HepG2 (cell line): ENCODE data around the gene CAPG. TPM values are rescaled to one million over a fixed set of nuclear protein-coding genes. Genes with fewer than 3 reads are reported as not detected.

Experiments used
- ATAC-seq: fragments of 200-7000 bp; cut with Tn5 transposase; 3 replicates; pipeline ENCODE4 v1.9.1; 2020; ENCODE audit warnings: mild to moderate bottlenecking, moderate library complexity
- BruUV-seq: library from RNA; stranded (reverse); fragments of 400-500 nt; replicated peaks from 2 replicates; lab custom pipeline; 2021; lab: Mats Ljungman, UMichigan
- CTCF ChIA-PET: fragments of 300-600 bp; formaldehyde crosslinking; extraction: SDS; loops from one replicate; lab custom pipeline; 2021; ENCODE audit warnings: low total read pairs, inconsistent platforms, low intra/inter-chr PET ratio; lab: Yijun Ruan, JAX
- POLR2A ChIA-PET: fragments of 350-600 bp; sonication (Branson Sonifier 250); formaldehyde crosslinking; loops from one replicate; lab custom pipeline; 2020; ENCODE audit warnings: antibody characterized with exemption, inconsistent platforms; lab: Yijun Ruan, JAX
- DNase-seq: peaks from one replicate; pipeline ENCODE4 v3.0.0-alpha.2; 2015; ENCODE audit warnings: low spot score
- FAIRE-seq: peaks from 3 replicates; lab custom pipeline; 2011; peaks lifted over from hg19 to GRCh38; lab: Jason Lieb, UNC
- H2AFZ ChIP-seq: one replicate; pipeline ENCODE4 v1.6.1; 2011; ENCODE audit warnings: low read length, inconsistent platforms
- H3K27ac ChIP-seq: fragments of 300-600 bp; 3 replicates; pipeline ENCODE4 v1.8.0; 2011; ENCODE audit warnings: mixed run types, mild to moderate bottlenecking, mixed read lengths, low read length, inconsistent platforms; ENCODE audit not compliant: insufficient read depth; ENCODE audit errors: extremely low read length
- H3K27me3 ChIP-seq, 2 experiments: fragments of 200-600 bp in 1 of 2; 2 replicates in 1 of 2; 3 replicates in 1 of 2; pipeline versions ENCODE4 v1.6.0 to v1.8.0; 2011; ENCODE audit warnings: low read length in 2 of 2, mild to moderate bottlenecking in 2 of 2, moderate library complexity in 2 of 2, inconsistent platforms in 1 of 2; ENCODE audit not compliant: insufficient read depth in 2 of 2, control insufficient read depth in 1 of 2
- H3K36me3 ChIP-seq, 2 experiments: fragments of 200-600 bp in 1 of 2; replicated peaks in 1 of 2; 2 replicates in 1 of 2; 3 replicates in 1 of 2; pipeline versions ENCODE4 v1.5.1 to v1.8.0; 2011; ENCODE audit warnings: low read length in 2 of 2, inconsistent platforms in 1 of 2; ENCODE audit not compliant: insufficient read depth in 2 of 2, control insufficient read depth in 1 of 2
- H3K4me1 ChIP-seq: 2 replicates; pipeline ENCODE4 v1.5.1; 2012; ENCODE audit warnings: low read length, inconsistent platforms; ENCODE audit not compliant: insufficient read depth
- H3K4me2 ChIP-seq: 2 replicates; pipeline ENCODE4 v1.6.0; 2011; ENCODE audit warnings: low read depth, low read length, inconsistent platforms
- H3K4me3 ChIP-seq, 3 experiments: fragments of 200-600 bp in 1 of 3; sonication (generic), shearing (Covaris generic) in 1 of 3; replicated peaks in 1 of 3; 2 replicates each; pipeline ENCODE4 v1.5.1; 2011 to 2016; ENCODE audit warnings: low read length in 3 of 3, inconsistent platforms in 2 of 3, low read depth in 2 of 3, mild to moderate bottlenecking in 2 of 3, control low read depth in 1 of 3, mixed read lengths in 1 of 3; ENCODE audit not compliant: insufficient read depth in 1 of 3
- H3K79me2 ChIP-seq: one replicate; pipeline ENCODE4 v1.6.1; 2011; ENCODE audit warnings: low read length, inconsistent platforms; ENCODE audit not compliant: insufficient read depth
- H3K9ac ChIP-seq: 2 replicates; pipeline ENCODE4 v1.6.0; 2011; ENCODE audit warnings: mild to moderate bottlenecking, low read depth, low read length, inconsistent platforms; ENCODE audit not compliant: insufficient read depth
- H3K9me3 ChIP-seq: 2 replicates; pipeline ENCODE4 v1.5.1; 2012; ENCODE audit warnings: mild to moderate bottlenecking, low read length
- H4K20me1 ChIP-seq: 2 replicates; pipeline ENCODE4 v1.6.0; 2011; ENCODE audit warnings: inconsistent platforms, mild to moderate bottlenecking, low read length, moderate library complexity; ENCODE audit not compliant: insufficient read depth
- ERF ChIP-seq: IDR thresholded peaks from 2 replicates; pipeline ENCODE4 v1.6.1; 2018; ENCODE audit warnings: missing biosample characterization, missing genetic modification reagents
- GABPB1 ChIP-seq: IDR thresholded peaks from 2 replicates; pipeline ENCODE4 v1.6.1; 2016; ENCODE audit warnings: mild to moderate bottlenecking, missing genetic modification reagents, moderate library complexity, missing compliant biosample characterization
- KDM4B ChIP-seq: sonication (generic); formaldehyde crosslinking; IDR thresholded peaks from 2 replicates; pipeline ENCODE4 v1.4.0; 2020; ENCODE audit warnings: missing genetic modification reagents
- NFE2 ChIP-seq: sonication (generic); formaldehyde crosslinking; IDR thresholded peaks from 2 replicates; pipeline ENCODE4 v1.4.0; 2020; ENCODE audit warnings: missing genetic modification reagents
- RARG ChIP-seq: sonication (generic); formaldehyde crosslinking; IDR thresholded peaks from 2 replicates; pipeline ENCODE4 v1.4.0; 2020; ENCODE audit warnings: low read depth, mild to moderate bottlenecking, missing genetic modification reagents
- RNF2 ChIP-seq: fragments of 450-650 bp; conservative IDR thresholded peaks from 2 replicates; pipeline ENCODE4 v1.6.1; 2016; ENCODE audit warnings: low read depth
- ZNF326 ChIP-seq: sonication (generic); formaldehyde crosslinking; IDR thresholded peaks from 2 replicates; pipeline ENCODE4 v1.4.0; 2020; ENCODE audit warnings: missing genetic modification reagents, borderline replicate concordance
- WGBS: methylation state at CpG from one replicate; pipeline ENCODE4 v1.1.6; 2017; ENCODE audit warnings: low lambda C conversion rate; 5-methylcytosine and 5-hydroxymethylcytosine counted together
- in situ Hi-C: cut with HindIII; loops from 2 replicates; pipeline ENCODE4 v1.10.0; 2017; ENCODE audit warnings: low pct_unique_long_range_greater_than_20kb; ENCODE audit not compliant: extremely low pct_ligation_motif_present
- intact Hi-C: fragments of 100-400 bp; cut with micrococcal nuclease; formaldehyde crosslinking; loops from one replicate; pipeline ENCODE4 v1.10.0; 2022; ENCODE audit not compliant: unreplicated experiment
- polyA plus RNA-seq, 8 experiments: library from polyadenylated mRNA; depleted of rRNA in 3 of 8; stranded (reverse) in 7 of 8; unstranded in 1 of 8; fragments of >200 nt; fragmentation: Illumina TruSeq in 4 of 8; extraction: Trizol in 4 of 8; gene quantifications; 2 replicates each; pipeline versions ENCODE4 v1.2.1 to v1.2.3, GENCODE V29; 2011 to 2016; ENCODE audit warnings: low read depth in 4 of 8, missing spikeins in 1 of 8, mixed read lengths in 1 of 8; ENCODE audit not compliant: insufficient read depth in 1 of 8
- total RNA-seq, 5 experiments: library from RNA; depleted of rRNA; stranded (reverse); fragments of >200 nt; fragmentation: Illumina TruSeq; extraction: Trizol; gene quantifications; 2 replicates each; pipeline ENCODE4 v1.2.3, GENCODE V29; 2016; ENCODE audit warnings: low read depth in 1 of 5
- TF ChIP-seq, protein P1 (sequence below), 2 experiments: sonication (generic) in 1 of 2; formaldehyde crosslinking in 1 of 2; IDR thresholded peaks; 2 replicates each; pipeline versions ENCODE4 v1.4.0 to v1.6.1; 2018 to 2020; ENCODE audit warnings: missing genetic modification reagents in 2 of 2, borderline replicate concordance in 1 of 2, low read depth in 1 of 2, mild to moderate bottlenecking in 1 of 2, missing biosample characterization in 1 of 2
- TF ChIP-seq, protein P2 (sequence below): sonication (generic); formaldehyde crosslinking; IDR thresholded peaks from 2 replicates; pipeline ENCODE4 v1.5.1; 2020; ENCODE audit warnings: mild to moderate bottlenecking, missing genetic modification reagents, moderate library complexity
- TF ChIP-seq, protein P3 (sequence below): sonication (generic); formaldehyde crosslinking; IDR thresholded peaks from 2 replicates; pipeline ENCODE4 v1.4.0; 2020; ENCODE audit warnings: low read depth, mild to moderate bottlenecking, missing genetic modification reagents
- TF ChIP-seq, protein P4 (sequence below): sonication (generic); formaldehyde crosslinking; IDR thresholded peaks from 2 replicates; pipeline ENCODE4 v1.4.0; 2020; ENCODE audit warnings: missing genetic modification reagents

Gene CAPG
- total and polyA plus RNA-seq, 2 of the 13 experiments (the other 11 are each of a cell fraction or from before 2014, with no cell fraction given): 12.7 to 18.2 TPM

DNA sequence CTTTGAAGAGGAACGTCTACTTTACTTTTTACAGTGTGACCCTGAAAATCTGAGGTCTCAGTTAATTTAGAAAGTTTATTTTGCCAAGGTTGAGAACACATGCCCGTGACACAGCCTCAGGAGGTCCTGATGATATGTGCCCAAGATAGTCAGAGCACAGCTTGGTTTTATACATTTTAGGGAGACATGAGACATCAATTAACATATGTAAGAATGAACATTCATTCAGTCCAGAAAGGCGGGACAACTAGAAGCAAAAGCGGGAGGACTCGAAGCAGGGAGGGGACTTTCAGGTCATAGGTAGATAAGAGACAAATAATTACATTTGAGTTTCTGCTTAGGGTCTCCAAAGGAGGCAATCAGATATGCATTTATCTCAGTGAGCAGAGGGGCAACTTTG, 31.9 kb downstream of the CAPG start:
- H2AFZ ChIP-seq: no peak overlapping the region
- H3K4me1 ChIP-seq: no peaks in the 10 kb centered on the region
- H3K27ac ChIP-seq: no peak overlapping the region
- H3K79me2 ChIP-seq: no peaks in the 10 kb centered on the region
- DNase-seq: no peak
- H3K4me2 ChIP-seq: no peak overlapping the region
- no peak for FAIRE-seq
- ChIA-PET CTCF (no interaction called here), POLR2A (interaction anchor here (2.2 kb wide), 1 partner anchor 13 kb away, joined by 6 read pairs; no protein-coding TSS in a partner anchor)
- no TSS peak for BruUV-seq
- no peaks in the 10 kb centered on the region for H4K20me1 ChIP-seq
- in situ Hi-C loops: no loop called here
- H3K36me3 ChIP-seq: peaks cover 1 to 4% of the 10 kb centered on the region in 2 experiments; a peak in 3 of 5 replicates
- no peak overlapping the region for H3K9ac ChIP-seq
- no peak for TF ChIP-seq RARG (CRISPR knock-in tag)
- TF ChIP-seq, protein P1, sequence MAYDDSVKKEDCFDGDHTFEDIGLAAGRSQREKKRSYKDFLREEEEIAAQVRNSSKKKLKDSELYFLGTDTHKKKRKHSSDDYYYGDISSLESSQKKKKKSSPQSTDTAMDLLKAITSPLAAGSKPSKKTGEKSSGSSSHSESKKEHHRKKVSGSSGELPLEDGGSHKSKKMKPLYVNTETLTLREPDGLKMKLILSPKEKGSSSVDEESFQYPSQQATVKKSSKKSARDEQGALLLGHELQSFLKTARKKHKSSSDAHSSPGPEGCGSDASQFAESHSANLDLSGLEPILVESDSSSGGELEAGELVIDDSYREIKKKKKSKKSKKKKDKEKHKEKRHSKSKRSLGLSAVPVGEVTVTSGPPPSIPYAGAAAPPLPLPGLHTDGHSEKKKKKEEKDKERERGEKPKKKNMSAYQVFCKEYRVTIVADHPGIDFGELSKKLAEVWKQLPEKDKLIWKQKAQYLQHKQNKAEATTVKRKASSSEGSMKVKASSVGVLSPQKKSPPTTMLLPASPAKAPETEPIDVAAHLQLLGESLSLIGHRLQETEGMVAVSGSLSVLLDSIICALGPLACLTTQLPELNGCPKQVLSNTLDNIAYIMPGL (CRISPR knock-in tag; IDR thresholded peaks at IDR 0.05; ENCODE audit: borderline replicate concordance in 1 of 2, low read depth in 1 of 2): no peak
- TF ChIP-seq NFE2 (CRISPR knock-in tag): no peak
- no peak for TF ChIP-seq GABPB1 (CRISPR knock-in tag)
- TF ChIP-seq ZNF326: no peak
- no peak for TF ChIP-seq KDM4B
- TF ChIP-seq, all 625 proteins: peak for 0
- no peaks in the 10 kb centered on the region for H3K27me3 ChIP-seq
- H3K9me3 ChIP-seq: peaks cover 6% of the 10 kb centered on the region; the same call in 1 of the 2 replicates
- intact Hi-C loops: no loop called here
- no peak for ATAC-seq
- no peak overlapping the region for H3K4me3 ChIP-seq
- 95% methylated on average over 5 of the region's 5 CpGs for WGBS

DNA sequence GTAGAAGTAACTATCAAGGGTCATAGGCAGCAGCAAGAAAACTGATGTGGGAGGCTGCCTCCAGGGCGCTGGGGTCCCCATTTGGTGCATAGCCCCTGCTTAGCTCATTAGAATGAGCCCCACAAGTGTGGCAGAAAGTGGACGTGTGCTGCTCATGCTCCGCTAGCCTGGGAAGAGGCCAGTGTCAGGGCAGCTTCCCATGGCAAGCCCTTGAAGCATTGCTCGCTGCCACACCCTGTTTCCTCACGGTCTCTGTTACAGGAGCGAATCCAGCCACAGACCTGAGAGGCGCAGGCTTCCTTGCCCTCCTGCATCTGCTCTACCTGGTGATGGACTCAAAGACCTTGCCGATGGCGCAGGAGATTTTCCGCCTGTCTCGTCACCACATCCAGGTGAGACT, 33.1 kb downstream of the CAPG start:
- POLR2A ChIA-PET: interaction anchor here (1.1 to 2.2 kb wide), 2 partner anchors 11 to 70 kb away, joined by 3 to 6 read pairs; no protein-coding TSS in a partner anchor
- no peak overlapping the region for H3K4me2 ChIP-seq
- WGBS: 96% methylated on average over 9 of the region's 11 CpGs
- TF ChIP-seq, protein P2, sequence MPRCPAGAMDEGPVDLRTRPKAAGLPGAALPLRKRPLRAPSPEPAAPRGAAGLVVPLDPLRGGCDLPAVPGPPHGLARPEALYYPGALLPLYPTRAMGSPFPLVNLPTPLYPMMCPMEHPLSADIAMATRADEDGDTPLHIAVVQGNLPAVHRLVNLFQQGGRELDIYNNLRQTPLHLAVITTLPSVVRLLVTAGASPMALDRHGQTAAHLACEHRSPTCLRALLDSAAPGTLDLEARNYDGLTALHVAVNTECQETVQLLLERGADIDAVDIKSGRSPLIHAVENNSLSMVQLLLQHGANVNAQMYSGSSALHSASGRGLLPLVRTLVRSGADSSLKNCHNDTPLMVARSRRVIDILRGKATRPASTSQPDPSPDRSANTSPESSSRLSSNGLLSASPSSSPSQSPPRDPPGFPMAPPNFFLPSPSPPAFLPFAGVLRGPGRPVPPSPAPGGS (CRISPR knock-in tag): no peak
- TF ChIP-seq, protein P3, sequence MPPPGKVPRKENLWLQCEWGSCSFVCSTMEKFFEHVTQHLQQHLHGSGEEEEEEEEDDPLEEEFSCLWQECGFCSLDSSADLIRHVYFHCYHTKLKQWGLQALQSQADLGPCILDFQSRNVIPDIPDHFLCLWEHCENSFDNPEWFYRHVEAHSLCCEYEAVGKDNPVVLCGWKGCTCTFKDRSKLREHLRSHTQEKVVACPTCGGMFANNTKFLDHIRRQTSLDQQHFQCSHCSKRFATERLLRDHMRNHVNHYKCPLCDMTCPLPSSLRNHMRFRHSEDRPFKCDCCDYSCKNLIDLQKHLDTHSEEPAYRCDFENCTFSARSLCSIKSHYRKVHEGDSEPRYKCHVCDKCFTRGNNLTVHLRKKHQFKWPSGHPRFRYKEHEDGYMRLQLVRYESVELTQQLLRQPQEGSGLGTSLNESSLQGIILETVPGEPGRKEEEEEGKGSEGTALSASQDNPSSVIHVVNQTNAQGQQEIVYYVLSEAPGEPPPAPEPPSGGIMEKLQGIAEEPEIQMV (CRISPR knock-in tag): no peak
- no peak for TF ChIP-seq ERF
- TF ChIP-seq RNF2: no peak
- TF ChIP-seq, protein P4, sequence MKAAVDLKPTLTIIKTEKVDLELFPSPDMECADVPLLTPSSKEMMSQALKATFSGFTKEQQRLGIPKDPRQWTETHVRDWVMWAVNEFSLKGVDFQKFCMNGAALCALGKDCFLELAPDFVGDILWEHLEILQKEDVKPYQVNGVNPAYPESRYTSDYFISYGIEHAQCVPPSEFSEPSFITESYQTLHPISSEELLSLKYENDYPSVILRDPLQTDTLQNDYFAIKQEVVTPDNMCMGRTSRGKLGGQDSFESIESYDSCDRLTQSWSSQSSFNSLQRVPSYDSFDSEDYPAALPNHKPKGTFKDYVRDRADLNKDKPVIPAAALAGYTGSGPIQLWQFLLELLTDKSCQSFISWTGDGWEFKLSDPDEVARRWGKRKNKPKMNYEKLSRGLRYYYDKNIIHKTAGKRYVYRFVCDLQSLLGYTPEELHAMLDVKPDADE (CRISPR knock-in tag): no peak

More for the DNA sequence above, 33.1 kb downstream of the CAPG start:
- DNase-seq (no peak), ATAC-seq (no peak), FAIRE-seq (no peak)
- Histone ChIP-seq H3K4me3 (no peak overlapping the region), H3K4me1 (no peaks in the 10 kb centered on the region), H3K27ac (no peak overlapping the region), H4K20me1 (no peaks in the 10 kb centered on the region), H3K9ac (no peak overlapping the region), H3K9me3 (peaks cover 6% of the 10 kb centered on the region; the same call in 1 of the 2 replicates), H2AFZ (no peak overlapping the region), H3K27me3 (no peaks in the 10 kb centered on the region), H3K36me3 (peaks cover 1 to 4% of the 10 kb centered on the region in 2 experiments; a peak in 3 of 5 replicates), H3K79me2 (no peaks in the 10 kb centered on the region)
- intact Hi-C loops: no loop called here
- BruUV-seq: no TSS peak
- in situ Hi-C loops: no loop called here
- CTCF ChIA-PET: no interaction called here
